ENCODE results near the gene GLRB. TPM values are rescaled to one million over a fixed set of nuclear protein-coding genes. Genes with fewer than 3 reads are reported as not detected.

GLRB gene
- total and polyA plus RNA-seq, 2 donors (not counting 1 experiment from before 2014, with no cell fraction given), result not detected

GRCh38 chr4:157072002-157072401 lies 3.9 kb upstream of the GLRB start:
- H3K27me3 Mint-ChIP-seq, result peaks cover 12% of the 10 kb centered on the region
- no peak overlapping the region for H3K27ac ChIP-seq (ENCODE audit: low read length in 2 of 2)
- H3K27ac Mint-ChIP-seq, result no peak overlapping the region
- ChIA-PET CTCF (no interaction called here), POLR2A (no interaction called here)
- H3K4me2 ChIP-seq (replicated peaks; ENCODE audit: low read depth, low read length, poor library complexity, severe bottlenecking), result no peak overlapping the region
- peaks cover 0 to 4% (median 0%) of the 10 kb centered on the region in 3 donors for H3K9me3 ChIP-seq (ENCODE audit: control extremely low read depth in 1 of 3, control insufficient read depth in 2 of 3, insufficient read depth in 1 of 3, low read length in 2 of 3)
- ATAC-seq (ENCODE audit: low read depth) (no peak), DNase-seq (no peak)
- H3K4me1 Mint-ChIP-seq, result no peaks in the 10 kb centered on the region
- no peaks in the 10 kb centered on the region for H3K36me3 ChIP-seq (replicated peaks in 1 of 2; ENCODE audit: control extremely low read depth in 1 of 2, control insufficient read depth in 1 of 2, extremely low read depth in 1 of 2, insufficient read depth in 2 of 2, low read length in 1 of 2)
- TF ChIP-seq CTCF (IDR thresholded peaks at IDR 0.05), result no peak
- no peak overlapping the region for H3K4me3 Mint-ChIP-seq
- no peaks in the 10 kb centered on the region for H3K9me3 Mint-ChIP-seq (ENCODE audit: insufficient read depth)
- H3K27me3 ChIP-seq (replicated peaks in 1 of 4; ENCODE audit: control extremely low read depth in 1 of 4, control insufficient read depth in 3 of 4, insufficient read depth in 4 of 4, low read length in 3 of 4), result peaks cover 0 to 4% (median 0%) of the 10 kb centered on the region in 4 experiments
- intact Hi-C loops (cut with micrococcal nuclease), result no loop called here
- H2AFZ ChIP-seq (ENCODE audit: insufficient read depth, low read depth, low read length, poor library complexity, severe bottlenecking), result no peak overlapping the region
- H3K4me1 ChIP-seq (ENCODE audit: control insufficient read depth in 2 of 2, insufficient read depth in 2 of 2, low read length in 2 of 2), result no peaks in the 10 kb centered on the region
- H4K20me1 ChIP-seq (ENCODE audit: control insufficient read depth, insufficient read depth, low read length, poor library complexity, severe bottlenecking), result no peaks in the 10 kb centered on the region
- H3K4me3 ChIP-seq (ENCODE audit: control extremely low read depth in 1 of 5, extremely low read depth in 1 of 5, insufficient read depth in 1 of 5, low read depth in 2 of 5, low read length in 4 of 5), result no peak overlapping the region
- no peak overlapping the region for H3K9ac ChIP-seq (ENCODE audit: low read length)
- no peaks in the 10 kb centered on the region for H3K79me2 ChIP-seq (ENCODE audit: control insufficient read depth, insufficient read depth, low read length)

GRCh38 chr4:157075401-157075800 lies 549 bp upstream of the GLRB start:
- TF ChIP-seq EZH2 (IDR thresholded peaks at IDR 0.05; ENCODE audit: borderline replicate concordance, insufficient read depth, low read depth, low read length, poor library complexity, severe bottlenecking), result no peak
- no peak for TF ChIP-seq CTCF (IDR thresholded peaks at IDR 0.05)
- no peak overlapping the region for H3K4me3 ChIP-seq (ENCODE audit: control extremely low read depth in 1 of 5, extremely low read depth in 1 of 5, insufficient read depth in 1 of 5, low read depth in 2 of 5, low read length in 4 of 5)
- H3K9ac ChIP-seq (ENCODE audit: low read length), result no peak overlapping the region
- no peaks in the 10 kb centered on the region for H3K79me2 ChIP-seq (ENCODE audit: control insufficient read depth, insufficient read depth, low read length)
- H3K4me3 Mint-ChIP-seq, result no peak overlapping the region
- intact Hi-C loops (cut with micrococcal nuclease), result no loop called here
- no peak overlapping the region for H3K27ac Mint-ChIP-seq
- H3K36me3 ChIP-seq (replicated peaks in 1 of 2; ENCODE audit: control extremely low read depth in 1 of 2, control insufficient read depth in 1 of 2, extremely low read depth in 1 of 2, insufficient read depth in 2 of 2, low read length in 1 of 2), result no peaks in the 10 kb centered on the region
- H2AFZ ChIP-seq (ENCODE audit: insufficient read depth, low read depth, low read length, poor library complexity, severe bottlenecking), result no peak overlapping the region
- peaks cover 0 to 4% (median 0%) of the 10 kb centered on the region in 4 experiments for H3K27me3 ChIP-seq (replicated peaks in 1 of 4; ENCODE audit: control extremely low read depth in 1 of 4, control insufficient read depth in 3 of 4, insufficient read depth in 4 of 4, low read length in 3 of 4)
- H3K27me3 Mint-ChIP-seq, result peaks cover 13% of the 10 kb centered on the region
- CTCF ChIA-PET, result no interaction called here
- H4K20me1 ChIP-seq (ENCODE audit: control insufficient read depth, insufficient read depth, low read length, poor library complexity, severe bottlenecking), result no peaks in the 10 kb centered on the region
- H3K4me1 Mint-ChIP-seq, result no peaks in the 10 kb centered on the region
- 80% methylated on average over 1 of the region's 2 CpGs for WGBS (ENCODE audit: insufficient coverage)
- H3K9me3 Mint-ChIP-seq (ENCODE audit: insufficient read depth), result no peaks in the 10 kb centered on the region
- peaks cover 0 to 4% (median 0%) of the 10 kb centered on the region in 3 donors for H3K9me3 ChIP-seq (ENCODE audit: control extremely low read depth in 1 of 3, control insufficient read depth in 2 of 3, insufficient read depth in 1 of 3, low read length in 2 of 3)
- POLR2A ChIA-PET, result no interaction called here
- no peaks in the 10 kb centered on the region for H3K4me1 ChIP-seq (ENCODE audit: control insufficient read depth in 2 of 2, insufficient read depth in 2 of 2, low read length in 2 of 2)
- DNase-seq (no peak), ATAC-seq (ENCODE audit: low read depth) (no peak)
- H3K27ac ChIP-seq (ENCODE audit: low read length in 2 of 2), result no peak overlapping the region
- H3K4me2 ChIP-seq (replicated peaks; ENCODE audit: low read depth, low read length, poor library complexity, severe bottlenecking), result no peak overlapping the region
